Hepatocyte (in vitro differentiated cells): ENCODE measurements around the gene ANO2. TPM values are rescaled to one million over a fixed set of nuclear protein-coding genes. Genes with fewer than 3 reads are reported as not detected.
"Not testable (repeated sequence)": the region's sequence is repeated elsewhere in the genome, so short reads cannot be mapped to it uniquely, and the experiment has no call there.

ENCODE experiments used
- DNase-seq: peaks from one replicate; pipeline ENCODE4 v3.0.0-alpha.2; 2016; ENCODE audit warnings: low spot score
- H2AFZ ChIP-seq: fragments of 200-600 bp; sonication (generic); 2 replicates; pipeline ENCODE4 v1.6.0; 2016; ENCODE audit warnings: antibody characterized with exemption, mild to moderate bottlenecking
- H3K27ac ChIP-seq: fragments of 200-600 bp; sonication (generic); 2 replicates; pipeline ENCODE4 v1.5.1; 2016; ENCODE audit warnings: mild to moderate bottlenecking
- H3K27me3 ChIP-seq: fragments of 200-600 bp; sonication (generic); 2 replicates; pipeline ENCODE4 v1.6.1; 2016
- H3K36me3 ChIP-seq: fragments of 200-600 bp; sonication (generic); replicated peaks from 2 replicates; pipeline ENCODE4 v1.5.1; 2016; ENCODE audit warnings: low read depth; ENCODE audit not compliant: insufficient read depth
- H3K4me1 ChIP-seq: fragments of 200-600 bp; sonication (generic); 2 replicates; pipeline ENCODE4 v1.5.1; 2016; ENCODE audit warnings: mild to moderate bottlenecking, moderate library complexity; ENCODE audit not compliant: insufficient read depth
- H3K4me2 ChIP-seq: fragments of 200-600 bp; sonication (generic); 2 replicates; pipeline ENCODE4 v1.6.0; 2016
- H3K4me3 ChIP-seq: fragments of 200-600 bp; sonication (generic); 2 replicates; pipeline ENCODE4 v1.5.1; 2016; ENCODE audit warnings: mild to moderate bottlenecking
- H3K79me2 ChIP-seq: fragments of 200-600 bp; sonication (generic); 2 replicates; pipeline ENCODE4 v1.6.0; 2017; ENCODE audit warnings: mild to moderate bottlenecking
- H3K9me2 ChIP-seq: fragments of 200-600 bp; sonication (generic); replicated peaks from 2 replicates; pipeline ENCODE4 v1.6.0; 2017; ENCODE audit warnings: mild to moderate bottlenecking; ENCODE audit not compliant: insufficient read depth
- H3K9me3 ChIP-seq: fragments of 200-600 bp; sonication (generic); 2 replicates; pipeline ENCODE4 v1.5.1; 2016; ENCODE audit warnings: low read depth, mild to moderate bottlenecking
- H4K20me1 ChIP-seq: fragments of 200-600 bp; sonication (generic); 2 replicates; pipeline ENCODE4 v1.6.0; 2016; ENCODE audit warnings: mild to moderate bottlenecking; ENCODE audit not compliant: insufficient read depth, poor library complexity, severe bottlenecking
- CTCF ChIP-seq: fragments of 200-600 bp; sonication (generic); IDR thresholded peaks from 2 replicates; pipeline ENCODE4 v1.5.1; 2016; ENCODE audit warnings: antibody characterized with exemption, mild to moderate bottlenecking; ENCODE audit not compliant: poor library complexity
- EZH2 ChIP-seq: fragments of 200-600 bp; sonication (generic); IDR thresholded peaks from 2 replicates; pipeline ENCODE4 v1.6.1; 2016; ENCODE audit warnings: antibody characterized with exemption, mild to moderate bottlenecking, borderline replicate concordance
- EZH2phosphoT487 ChIP-seq: fragments of 200-600 bp; sonication (generic); IDR thresholded peaks from one replicate; pipeline ENCODE4 v1.6.1; 2018; ENCODE audit warnings: antibody characterized with exemption, mild to moderate bottlenecking, low read depth, moderate library complexity; ENCODE audit not compliant: unreplicated experiment, severe bottlenecking
- WGBS: methylation state at CpG from one replicate; pipeline ENCODE4 v1.1.6; 2016; ENCODE audit warnings: low lambda C conversion rate; ENCODE audit errors: missing lambda C conversion rate; 5-methylcytosine and 5-hydroxymethylcytosine counted together
- polyA plus RNA-seq: library from polyadenylated mRNA; unstranded; fragments of >200 nt; fragmentation: Nextera tagmentation; extraction: Ambion mirVana; gene quantifications from 2 replicates; pipeline ENCODE4 v1.2.1, GENCODE V29; 2016
- total RNA-seq: library from RNA; depleted of rRNA; stranded (reverse); fragments of >200 nt; gene quantifications from 2 replicates; pipeline ENCODE4 v1.2.3, GENCODE V29; 2014

The ANO2 gene
- total and polyA plus RNA-seq, 2 experiments from 2014 or later: 1.0 to 1.9 TPM

GRCh38 chr12:5889381-5890047, 55.5 kb downstream of the ANO2 start:
- H3K9me2 ChIP-seq: no peaks in the 10 kb centered on the region

DNA sequence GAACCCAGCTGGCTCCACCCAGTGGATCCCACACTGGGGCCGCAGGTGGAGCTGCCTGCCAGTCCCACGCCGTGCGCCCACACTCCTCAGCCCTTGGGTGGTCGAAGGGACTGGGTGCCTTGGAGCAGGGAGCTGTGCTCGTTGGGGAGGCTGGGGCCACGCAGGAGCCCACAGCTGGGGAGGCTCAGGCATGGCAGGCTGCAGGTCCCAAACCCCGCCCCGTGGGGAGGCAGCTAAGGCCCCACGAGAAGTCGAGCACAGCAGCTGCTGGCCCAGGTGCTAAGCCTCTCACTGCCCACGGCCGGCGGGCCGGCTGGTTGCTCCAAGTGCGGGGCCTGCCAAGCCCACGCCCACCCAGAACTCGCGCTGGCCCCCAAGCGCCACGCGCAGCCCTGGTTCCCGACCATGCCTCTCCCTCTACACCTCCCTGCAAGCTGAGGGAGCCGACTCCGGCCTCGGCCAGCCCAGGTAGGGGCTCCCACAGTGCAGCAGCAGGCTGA, 56.2 kb downstream of the ANO2 start:
- 93% methylated on average over 15 of the region's 26 CpGs for WGBS
- no peaks in the 10 kb centered on the region for H4K20me1 ChIP-seq

More at GRCh38 chr12:5889381-5890047, 55.5 kb downstream of the ANO2 start:
- H2AFZ ChIP-seq: no peak overlapping the region
- no peak for TF ChIP-seq CTCF
- TF ChIP-seq EZH2phosphoT487: no peak
- TF ChIP-seq EZH2: no peak
- H3K4me1 ChIP-seq: no peaks in the 10 kb centered on the region
- no peak overlapping the region for H3K27ac ChIP-seq
- H4K20me1 ChIP-seq: no peaks in the 10 kb centered on the region
- no peak overlapping the region for H3K4me3 ChIP-seq
- H3K27me3 ChIP-seq: no peaks in the 10 kb centered on the region
- WGBS: 91% methylated on average over 6 of the region's 6 CpGs
- H3K4me2 ChIP-seq: no peak overlapping the region
- no peaks in the 10 kb centered on the region for H3K79me2 ChIP-seq
- no peaks in the 10 kb centered on the region for H3K36me3 ChIP-seq
- DNase-seq: no peak
- no peaks in the 10 kb centered on the region for H3K9me3 ChIP-seq

DNA sequence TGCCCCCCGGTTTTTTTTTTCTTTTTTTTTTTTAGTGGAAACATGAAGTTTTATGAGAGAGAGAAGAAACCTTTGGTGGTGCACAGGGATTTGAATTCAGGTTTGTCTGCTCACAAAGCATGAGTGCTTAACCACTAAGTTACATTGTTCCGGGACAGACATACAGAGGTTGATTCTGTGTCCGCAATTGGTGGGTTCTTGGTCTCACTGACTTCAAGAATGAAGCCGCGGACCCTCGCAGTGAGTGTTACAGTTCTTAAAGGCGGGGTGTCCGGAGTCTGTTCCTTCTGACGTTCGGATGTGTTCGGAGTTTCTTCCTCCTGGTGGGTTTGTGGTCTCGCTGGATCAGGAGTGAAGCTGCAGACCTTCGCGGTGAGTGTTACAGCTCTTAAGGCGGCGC, 57.2 kb downstream of the ANO2 start:
- H4K20me1 ChIP-seq, H3K27ac ChIP-seq, H3K36me3 ChIP-seq, H3K9me3 ChIP-seq, H3K27me3 ChIP-seq, H3K4me1 ChIP-seq, H3K4me2 ChIP-seq, H3K9me2 ChIP-seq, H2AFZ ChIP-seq, H3K4me3 ChIP-seq, H3K79me2 ChIP-seq, DNase-seq: not testable (repeated sequence)
- WGBS: 94% methylated on average over 16 of the region's 16 CpGs

More for the DNA sequence above, 56.2 kb downstream of the ANO2 start:
- Histone ChIP-seq H3K27me3 (no peaks in the 10 kb centered on the region), H3K36me3 (no peaks in the 10 kb centered on the region), H3K4me3 (no peak overlapping the region), H3K4me2 (no peak overlapping the region), H3K9me2 (no peaks in the 10 kb centered on the region), H2AFZ (no peak overlapping the region), H3K4me1 (no peaks in the 10 kb centered on the region), H3K79me2 (no peaks in the 10 kb centered on the region), H3K9me3 (no peaks in the 10 kb centered on the region), H3K27ac (no peak overlapping the region)
- no peak for DNase-seq
- TF ChIP-seq EZH2 (no peak), EZH2phosphoT487 (no peak)

DNA sequence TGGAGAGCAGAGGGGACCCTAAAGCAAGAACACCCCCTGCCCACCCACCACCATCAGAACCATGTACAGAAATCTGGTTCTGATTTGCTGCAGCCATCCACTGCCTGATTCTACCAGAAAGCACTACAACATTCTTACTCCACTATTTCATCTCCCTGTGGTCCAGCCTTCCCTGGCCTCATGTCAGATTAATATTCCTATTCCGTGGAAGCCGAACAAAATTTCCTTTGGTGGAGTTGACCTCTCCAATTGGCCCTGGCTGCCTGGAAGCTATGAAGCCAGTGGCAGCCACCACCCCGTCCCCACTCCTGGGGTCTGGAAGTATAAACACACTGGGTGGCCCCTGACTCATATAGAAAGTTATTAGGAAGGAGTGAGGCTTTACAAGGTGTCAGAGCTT, 60.2 kb downstream of the ANO2 start:
- H3K4me2 ChIP-seq: no peak overlapping the region
- no peaks in the 10 kb centered on the region for H3K4me1 ChIP-seq
- H3K9me3 ChIP-seq: no peaks in the 10 kb centered on the region
- no peak for DNase-seq
- no peaks in the 10 kb centered on the region for H3K36me3 ChIP-seq
- WGBS: 50% methylated on average over 3 of the region's 3 CpGs
- TF ChIP-seq EZH2phosphoT487 (no peak), CTCF (no peak)
- no peak overlapping the region for H3K27ac ChIP-seq
- H2AFZ ChIP-seq: no peak overlapping the region
- no peaks in the 10 kb centered on the region for H4K20me1 ChIP-seq
- H3K9me2 ChIP-seq: no peaks in the 10 kb centered on the region
- no peaks in the 10 kb centered on the region for H3K79me2 ChIP-seq
- no peak overlapping the region for H3K4me3 ChIP-seq
- peaks cover under 1% of the 10 kb centered on the region for H3K27me3 ChIP-seq
